GM18907 (cell line): ENCODE measurements around the gene ARHGAP42.

Experiments
- ATAC-seq: cut with Tn5 transposase; IDR thresholded peaks from one replicate; pipeline ENCODE4 v1.9.1; 2021; ENCODE audit warnings: mild to moderate bottlenecking, moderate library complexity; ENCODE audit not compliant: unreplicated experiment

Gene ARHGAP42

GRCh38 chr11:100682247-100682969 is 4.7 kb upstream of the ARHGAP42 start:
- ATAC-seq = no peak

GRCh38 chr11:100683126-100683525 is 4.0 kb upstream of the ARHGAP42 start:
- no peak for ATAC-seq

GRCh38 chr11:100684101-100685065 is 2.7 kb upstream of the ARHGAP42 start:
- peak; percentile 37 for ATAC-seq

GRCh38 chr11:100686476-100687053 is 523 bp upstream of the ARHGAP42 start:
- no peak for ATAC-seq

- ATAC-seq = peak; percentile 75
Observed at GRCh38 chr11:100687630-100688395, 725 bp downstream of the ARHGAP42 start.

- ATAC-seq = no peak
Observed at GRCh38 chr11:100689141-100689540, 2.1 kb downstream of the ARHGAP42 start.

GRCh38 chr11:100691896-100692653 is 5.0 kb downstream of the ARHGAP42 start:
- no peak for ATAC-seq

- ATAC-seq = no peak
Observed at GRCh38 chr11:100695911-100696310, 8.8 kb downstream of the ARHGAP42 start.

GRCh38 chr11:100703139-100703538 is 16.1 kb downstream of the ARHGAP42 start:
- no peak for ATAC-seq

- ATAC-seq = no peak
Observed at GRCh38 chr11:100703801-100704575, 16.9 kb downstream of the ARHGAP42 start.

- ATAC-seq = no peak
Observed at GRCh38 chr11:100705447-100705846, 18.4 kb downstream of the ARHGAP42 start.

- peak; percentile 72 for ATAC-seq
Observed at GRCh38 chr11:100706179-100706578, 19.1 kb downstream of the ARHGAP42 start.

GRCh38 chr11:100709233-100709957 is 22.3 kb downstream of the ARHGAP42 start:
- peak; percentile 61 for ATAC-seq

GRCh38 chr11:100711984-100712383 is 24.9 kb downstream of the ARHGAP42 start:
- ATAC-seq = no peak

- no peak for ATAC-seq
Observed at GRCh38 chr11:100712583-100712982, 25.5 kb downstream of the ARHGAP42 start.

- ATAC-seq = no peak
Observed at GRCh38 chr11:100715165-100715761, 28.2 kb downstream of the ARHGAP42 start.

GRCh38 chr11:100716838-100717237 is 29.8 kb downstream of the ARHGAP42 start:
- no peak for ATAC-seq

GRCh38 chr11:100719362-100719761 is 32.3 kb downstream of the ARHGAP42 start:
- no peak for ATAC-seq
